Fibroblast of gingiva (primary cell): Measurements from ENCODE around the gene KCNJ6.
"Not testable (repeated sequence)": the region's sequence is repeated elsewhere in the genome, so short reads cannot be mapped to it uniquely, and the experiment has no call there.

Source experiments
- DNase-seq: peaks from one replicate; pipeline ENCODE4 v3.0.0-alpha.2; 2011; ENCODE audit warnings: low read depth

Gene KCNJ6

GRCh38 chr21:37595944-37596343, 320.3 kb downstream of the KCNJ6 start:
- DNase-seq: no peak

DNA sequence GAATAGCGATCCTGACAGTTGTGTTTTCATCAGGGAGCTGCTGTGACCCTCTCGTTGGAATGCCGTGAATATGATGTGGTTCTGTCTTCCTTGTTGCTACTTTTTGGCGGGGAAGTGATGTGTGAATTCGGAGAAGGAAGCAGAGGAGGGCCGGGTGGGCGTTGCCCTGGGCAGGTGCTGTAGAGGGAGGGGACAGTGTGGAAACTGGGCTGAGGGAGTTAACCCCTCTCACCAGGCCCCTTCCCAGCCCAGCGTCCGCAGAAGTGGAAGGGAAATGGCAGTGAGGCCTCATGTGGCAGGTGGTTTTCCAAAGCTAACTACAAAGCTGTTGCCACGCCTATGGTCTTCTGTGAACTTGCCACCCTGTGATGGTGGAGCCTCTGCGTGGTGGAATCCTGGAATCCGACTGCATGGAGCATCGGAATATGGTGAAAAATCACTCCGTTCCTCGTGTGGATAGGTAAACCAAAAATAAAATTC, 321.7 kb downstream of the KCNJ6 start:
- DNase-seq: no peak

DNA sequence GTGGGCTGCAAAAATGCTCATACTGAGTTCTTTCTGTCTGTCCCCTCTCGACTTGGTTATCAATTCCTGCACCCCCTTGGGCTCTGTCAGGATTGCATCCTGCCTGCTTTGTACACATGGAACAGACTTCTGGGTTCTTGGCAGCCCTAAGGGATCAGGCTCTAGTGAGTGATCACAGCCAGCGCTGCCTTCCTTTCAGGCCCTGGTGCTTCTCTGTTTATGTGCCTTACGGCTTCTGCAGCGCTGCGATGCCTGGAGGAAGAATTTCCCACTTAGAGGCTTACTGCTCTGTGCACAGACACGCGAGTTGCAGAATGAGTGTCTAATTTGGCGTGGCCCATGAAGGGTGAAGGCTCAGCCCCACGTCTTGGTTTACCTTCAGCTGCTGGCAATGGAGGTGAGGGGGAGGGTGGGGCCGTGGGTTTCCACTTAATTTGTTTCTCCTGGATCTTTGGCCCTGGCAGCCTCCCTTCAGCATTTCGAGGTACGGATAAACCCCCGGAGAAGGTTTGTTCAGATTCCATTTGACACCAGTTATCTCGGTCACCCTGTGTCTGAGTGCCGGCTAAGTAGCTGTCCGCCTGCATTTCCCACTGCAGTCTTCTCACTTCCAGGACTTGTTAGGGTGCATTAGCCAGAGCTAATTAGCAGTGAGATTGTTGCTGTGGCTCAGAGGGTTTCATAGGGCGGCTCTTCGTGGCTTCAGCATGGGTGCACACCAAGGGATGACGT, 322.4 kb downstream of the KCNJ6 start:
- DNase-seq: no peak

- no peak for DNase-seq
These were observed 323.2 kb downstream of the KCNJ6 start for GRCh38 chr21:37593015-37593414.

- no peak for DNase-seq
These were observed 323.8 kb downstream of the KCNJ6 start for GRCh38 chr21:37592496-37592895.

DNA sequence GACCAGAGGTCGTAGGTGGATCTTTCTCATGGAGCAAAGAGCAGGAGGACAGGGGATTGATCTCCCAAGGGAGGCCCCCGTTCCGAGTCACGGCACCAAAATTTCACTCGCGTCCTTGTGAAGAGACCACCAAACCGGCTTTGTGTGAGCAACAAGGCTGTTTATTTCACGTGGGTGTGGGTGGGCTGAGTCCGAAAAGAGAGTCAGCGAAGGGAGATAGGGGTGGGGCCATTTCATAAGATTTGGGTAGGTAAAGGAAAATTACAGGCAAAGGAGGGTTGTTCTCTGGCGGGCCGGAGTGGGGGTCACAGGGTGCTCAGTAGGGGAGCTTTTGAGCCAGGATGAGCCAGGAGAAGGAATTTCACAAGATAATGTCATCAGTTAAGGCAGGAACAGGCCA, 324.3 kb downstream of the KCNJ6 start:
- not testable (repeated sequence) for DNase-seq

DNA sequence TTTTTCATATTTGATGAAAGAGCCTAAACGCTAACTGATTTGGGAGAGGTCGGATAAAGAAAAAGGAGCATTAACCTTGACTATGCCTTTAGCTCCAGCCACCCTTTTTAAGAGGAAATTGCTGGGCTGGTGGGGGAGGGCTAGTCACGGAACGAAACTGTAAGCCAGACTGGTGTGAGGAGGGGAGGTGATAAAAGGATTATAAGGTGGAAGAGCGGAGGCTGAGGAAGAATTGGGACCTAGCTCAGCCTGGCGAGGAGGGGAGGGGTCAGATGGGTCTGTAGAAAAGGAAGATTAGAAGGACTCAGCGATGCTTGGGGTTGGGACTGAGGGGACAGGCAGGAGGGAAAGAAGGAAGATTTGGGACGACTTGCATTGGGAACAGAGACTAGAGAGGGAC, 325.4 kb downstream of the KCNJ6 start:
- not testable (repeated sequence) for DNase-seq

- DNase-seq: not testable (repeated sequence)
These were observed 327.6 kb downstream of the KCNJ6 start for GRCh38 chr21:37588644-37589043.

GRCh38 chr21:37587635-37588177, 328.6 kb downstream of the KCNJ6 start:
- no peak for DNase-seq

GRCh38 chr21:37587203-37587602, 329.1 kb downstream of the KCNJ6 start:
- no peak for DNase-seq

DNA sequence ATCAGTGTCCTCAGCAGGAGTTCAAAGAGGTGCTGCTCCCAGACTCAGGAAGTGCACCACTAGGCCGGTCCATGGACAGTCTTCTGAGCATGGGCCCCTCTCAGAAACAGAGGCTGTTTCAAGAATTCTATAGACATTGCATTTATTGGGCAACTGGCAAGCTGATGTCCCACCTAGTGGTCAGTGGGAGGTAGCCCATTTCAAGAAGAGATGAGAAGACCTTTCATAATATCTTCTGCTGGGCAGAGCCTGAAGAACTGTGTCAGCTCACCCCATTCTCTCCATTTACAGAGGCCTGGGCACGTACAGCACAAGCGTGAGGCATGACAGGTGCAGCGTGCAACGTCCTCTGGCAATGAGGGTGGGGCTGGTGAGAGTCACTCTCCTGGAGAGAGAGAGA, 333.7 kb downstream of the KCNJ6 start:
- DNase-seq: peak; percentile 56

- DNase-seq: no peak
These were observed 335.6 kb downstream of the KCNJ6 start for GRCh38 chr21:37580666-37581065.

DNA sequence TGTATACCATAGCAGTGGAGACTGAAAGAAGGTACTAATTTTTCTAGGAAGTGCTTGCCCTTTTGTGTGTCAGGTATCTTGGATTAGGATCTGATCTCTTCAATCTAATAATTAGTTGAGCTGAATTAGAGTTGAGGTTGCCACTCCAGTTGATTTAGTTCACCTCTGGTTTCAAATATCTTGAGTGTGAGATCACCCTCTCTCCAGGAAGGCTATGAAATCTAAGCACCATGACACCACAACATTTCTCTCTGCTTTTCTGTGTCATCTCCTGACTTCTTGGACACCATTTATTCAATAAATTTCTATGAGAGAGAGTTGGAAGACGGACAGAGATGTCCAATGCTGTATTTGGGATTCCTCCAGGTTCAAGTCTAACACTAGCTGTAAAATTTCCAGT, 336.9 kb downstream of the KCNJ6 start:
- DNase-seq: no peak

DNA sequence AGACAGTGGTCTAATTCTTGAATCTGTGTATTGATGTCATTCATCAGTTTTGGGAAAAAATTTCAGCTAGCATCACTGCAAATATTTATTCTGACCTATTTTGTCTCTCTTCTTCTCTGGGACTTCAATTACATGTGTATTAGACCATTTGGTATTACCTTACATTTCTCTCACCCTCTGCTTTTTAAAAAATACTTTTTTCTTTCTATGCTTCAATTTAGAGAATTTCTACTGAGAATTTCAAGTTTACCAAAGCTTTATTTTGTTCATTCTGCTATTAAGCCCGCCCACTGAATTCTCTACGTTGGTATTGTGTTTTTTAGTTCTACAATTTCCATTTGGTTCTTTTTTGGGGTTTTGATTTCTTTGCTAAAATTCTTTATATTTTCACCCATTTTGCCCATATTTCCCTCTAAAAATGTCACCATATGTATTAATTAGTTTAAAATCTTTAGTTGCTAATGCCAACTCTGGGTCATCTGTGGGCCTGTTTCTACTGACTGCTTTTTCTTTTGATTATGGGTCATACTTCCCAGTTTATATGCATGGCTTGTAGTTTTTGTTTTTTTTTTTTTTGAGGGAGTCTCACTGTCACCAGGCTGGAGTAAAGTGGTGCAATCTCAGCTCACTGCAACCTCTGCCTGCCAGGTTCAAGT, 337.7 kb downstream of the KCNJ6 start:
- no peak for DNase-seq

DNA sequence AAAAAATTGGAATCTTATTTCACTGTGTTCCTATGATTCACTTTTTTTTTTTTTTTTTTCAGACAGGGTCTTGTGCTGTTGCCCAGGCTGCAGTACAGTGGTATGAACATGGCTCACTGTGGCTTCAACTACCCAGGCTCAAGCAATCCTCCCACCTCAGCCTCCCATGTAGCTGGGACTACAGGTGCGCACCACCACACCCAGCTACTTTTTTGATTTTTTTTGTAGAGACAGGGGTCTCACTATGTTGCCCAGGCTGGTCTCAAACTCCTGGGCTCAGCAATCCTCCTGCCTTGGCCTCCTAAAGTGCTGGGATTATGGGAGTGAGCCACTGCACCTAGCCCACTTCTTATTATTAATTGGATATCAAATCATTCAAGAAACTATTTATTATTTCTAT, 339.3 kb downstream of the KCNJ6 start:
- DNase-seq: not testable (repeated sequence)

DNA sequence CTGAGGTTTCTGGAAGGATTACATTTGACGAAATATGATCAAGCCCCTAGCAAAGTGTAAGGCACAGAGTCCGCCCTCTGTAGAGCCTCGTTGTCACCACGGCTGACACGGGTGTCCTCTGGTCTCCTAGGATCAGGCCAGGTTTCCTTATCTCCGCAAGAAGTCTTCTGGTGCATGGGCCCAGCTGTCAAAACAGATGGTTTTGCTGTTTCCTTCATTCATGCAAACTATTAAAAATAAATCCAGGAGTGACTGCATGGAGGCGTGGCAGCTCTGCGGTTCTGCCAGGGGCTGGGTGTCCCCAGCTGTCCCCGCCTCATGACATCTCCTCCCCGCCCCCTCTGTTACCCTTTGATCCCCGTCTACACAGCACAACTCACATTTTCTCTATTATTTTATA, 340.7 kb downstream of the KCNJ6 start:
- DNase-seq: no peak

DNA sequence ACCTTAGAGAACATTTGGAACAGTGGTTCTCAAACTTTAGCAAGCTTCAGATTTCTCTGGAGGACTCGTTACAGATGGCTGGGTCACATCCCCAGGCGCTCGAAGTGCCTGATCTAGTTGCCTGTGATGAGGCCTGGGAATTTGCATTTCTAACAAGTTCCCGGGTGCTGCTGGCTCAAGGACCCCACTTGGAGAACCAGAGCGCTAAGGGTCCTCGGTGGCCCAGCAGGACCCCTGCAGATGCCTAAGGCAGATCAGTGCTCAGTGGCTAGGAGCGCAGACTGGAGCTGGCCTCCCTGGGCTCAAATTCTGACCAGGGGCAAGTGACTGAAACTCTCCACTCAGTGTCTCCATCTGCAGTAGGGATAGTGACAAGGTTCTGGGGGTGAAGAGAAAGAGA, 341.5 kb downstream of the KCNJ6 start:
- DNase-seq: no peak

DNA sequence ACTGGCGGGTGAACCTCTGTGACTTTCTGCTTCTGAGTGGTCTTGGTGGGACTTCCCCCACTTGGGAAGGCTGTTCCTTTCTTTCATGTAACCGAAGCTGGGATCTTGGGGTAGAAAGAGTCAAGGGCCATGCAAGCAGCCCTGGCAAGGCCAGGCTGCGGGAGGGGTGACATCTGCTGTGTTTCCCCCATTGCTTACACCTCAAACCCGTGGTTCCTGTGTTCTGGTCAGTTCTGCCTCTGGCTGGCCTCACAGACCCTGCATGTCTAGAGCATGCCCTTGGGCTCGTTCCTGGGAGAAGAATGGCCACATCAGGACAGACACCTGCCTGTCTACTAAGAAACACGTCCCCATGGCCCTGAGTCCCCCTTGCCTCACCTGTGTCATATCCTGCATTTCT, 341.9 kb downstream of the KCNJ6 start:
- DNase-seq: no peak

GRCh38 chr21:37571442-37571841, 344.8 kb downstream of the KCNJ6 start:
- DNase-seq: no peak

GRCh38 chr21:37568916-37569315, 347.3 kb downstream of the KCNJ6 start:
- DNase-seq: no peak

DNA sequence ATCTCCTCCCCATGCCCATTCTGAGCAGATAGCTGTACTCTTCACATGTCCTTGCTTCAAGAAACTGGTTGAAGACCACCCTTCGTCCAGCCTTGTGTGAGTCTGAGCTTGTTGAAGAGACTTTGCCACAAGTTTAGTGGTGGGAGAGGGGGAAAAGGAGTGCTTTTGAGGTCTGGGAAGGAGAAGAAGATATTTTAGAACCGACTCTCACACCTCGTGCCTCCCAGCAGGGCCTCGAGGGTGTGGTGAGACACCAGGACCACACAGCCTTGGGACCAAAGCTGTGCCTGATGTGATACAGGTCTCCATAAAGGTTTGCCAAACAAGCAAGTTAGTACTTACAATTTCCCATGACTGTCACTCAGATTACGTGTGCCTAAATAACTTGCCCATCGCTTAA, 347.8 kb downstream of the KCNJ6 start:
- DNase-seq: no peak

DNA sequence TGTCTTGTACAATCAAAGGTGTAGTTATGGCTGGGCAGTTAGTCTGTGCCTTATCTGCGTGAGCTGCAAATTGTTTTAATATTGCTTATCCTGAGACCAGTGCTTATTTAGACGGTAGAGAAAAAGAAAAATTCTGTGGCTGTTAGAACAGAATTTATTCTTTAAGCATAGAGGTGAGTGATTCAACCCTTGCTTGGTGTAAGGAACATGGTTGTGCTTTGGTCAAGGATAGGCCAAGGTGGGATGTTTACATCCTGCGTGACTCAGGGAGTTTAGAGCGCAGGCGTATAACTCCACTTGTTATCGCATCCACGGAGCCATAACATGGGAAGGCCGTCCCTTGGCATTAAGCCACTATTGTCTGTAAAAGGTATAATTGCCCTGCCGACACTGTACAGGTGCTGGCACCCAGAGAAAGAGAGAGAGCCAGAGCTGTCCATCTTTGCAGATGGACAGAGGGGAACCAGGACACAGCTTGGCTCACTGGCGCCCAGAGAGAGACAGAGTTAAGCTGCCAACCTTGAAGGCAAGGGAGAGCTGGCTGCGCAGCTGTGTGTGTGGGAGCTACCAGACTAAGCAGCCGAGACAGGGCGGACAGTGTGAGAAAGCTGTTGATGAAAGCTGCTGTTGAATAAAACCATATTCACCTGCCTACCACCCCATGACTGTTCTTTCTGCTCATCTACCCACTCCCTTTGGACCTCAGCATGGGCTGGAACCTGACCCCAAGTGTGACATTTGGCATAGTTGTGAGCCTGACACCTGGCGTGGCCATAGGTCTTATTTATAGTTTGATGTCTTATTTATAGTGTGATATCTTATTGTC, 349.3 kb downstream of the KCNJ6 start:
- no peak for DNase-seq
